SK-N-SH treated with all-trans-retinoic acid at 6 μM for 48 hours (cell line): ENCODE measurements around the gene LPP.

Source experiments
- ATAC-seq: fragments of 200-7000 bp; cut with Tn5 transposase; 3 replicates; pipeline ENCODE4 v1.9.1; 2020; ENCODE audit warnings: mild to moderate bottlenecking, moderate library complexity
- ARNTL ChIP-seq: fragments of 450-650 bp; formaldehyde crosslinking; IDR thresholded peaks from 2 replicates; pipeline ENCODE4 v1.5.0; 2020; ENCODE audit warnings: low read depth, mild to moderate bottlenecking, moderate library complexity, borderline replicate concordance
- BACH2 ChIP-seq: fragments of 250-450 bp; sonication (Bioruptor Pico); IDR thresholded peaks from 2 replicates; pipeline ENCODE4 v1.9.0; 2021; ENCODE audit warnings: mild to moderate bottlenecking, borderline replicate concordance
- CSDC2 ChIP-seq: fragments of 250-450 bp; sonication (Bioruptor Pico); IDR thresholded peaks from 2 replicates; pipeline ENCODE4 v1.5.0; 2020; ENCODE audit warnings: mild to moderate bottlenecking, moderate library complexity
- ESRRG ChIP-seq: fragments of 250-450 bp; sonication (Bioruptor Pico); IDR thresholded peaks from 2 replicates; pipeline ENCODE4 v1.6.1; 2021; ENCODE audit warnings: mild to moderate bottlenecking
- GLIS3 ChIP-seq: fragments of 250-450 bp; sonication (Bioruptor Pico); IDR thresholded peaks from 2 replicates; pipeline ENCODE4 v1.5.0; 2020; ENCODE audit warnings: mild to moderate bottlenecking, moderate library complexity
- ISL1 ChIP-seq: fragments of 250-450 bp; sonication (Bioruptor Pico); IDR thresholded peaks from 2 replicates; pipeline ENCODE4 v2.1.2; 2022; ENCODE audit warnings: mild to moderate bottlenecking, moderate library complexity
- OSR1 ChIP-seq: fragments of 250-450 bp; sonication (Bioruptor Pico); IDR thresholded peaks from 2 replicates; pipeline ENCODE4 v1.8.0; 2022; ENCODE audit warnings: moderate library complexity, mild to moderate bottlenecking, inconsistent platforms
- PPARA ChIP-seq: fragments of 250-450 bp; sonication (Bioruptor Pico); IDR thresholded peaks from 2 replicates; pipeline ENCODE4 v1.5.0; 2020; ENCODE audit warnings: mild to moderate bottlenecking, borderline replicate concordance
- RARB ChIP-seq: fragments of 250-450 bp; sonication (Bioruptor Pico); IDR thresholded peaks from 2 replicates; pipeline ENCODE4 v1.8.0; 2021; ENCODE audit warnings: mild to moderate bottlenecking, moderate library complexity
- SNAI2 ChIP-seq: fragments of 250-450 bp; sonication (Bioruptor Pico); IDR thresholded peaks from 2 replicates; pipeline ENCODE4 v1.5.0; 2020; ENCODE audit warnings: mild to moderate bottlenecking, moderate library complexity
- TCF4 ChIP-seq: fragments of 250-450 bp; sonication (Bioruptor Pico); IDR thresholded peaks from 2 replicates; pipeline ENCODE4 v1.8.0; 2021; ENCODE audit warnings: mild to moderate bottlenecking, moderate library complexity, borderline replicate concordance
- TOX ChIP-seq: fragments of 250-450 bp; sonication (Bioruptor Pico); IDR thresholded peaks from 2 replicates; pipeline ENCODE4 v1.8.0; 2021; ENCODE audit warnings: mild to moderate bottlenecking, moderate library complexity, borderline replicate concordance
- ZC3H10 ChIP-seq: fragments of 250-450 bp; sonication (Bioruptor Pico); IDR thresholded peaks from 2 replicates; pipeline ENCODE4 v1.5.1; 2021; ENCODE audit warnings: mild to moderate bottlenecking, moderate library complexity
- ZFP3 ChIP-seq: fragments of 250-450 bp; sonication (Bioruptor Pico); IDR thresholded peaks from 2 replicates; pipeline ENCODE4 v1.5.0; 2020; ENCODE audit warnings: mild to moderate bottlenecking, moderate library complexity
- ZFP30 ChIP-seq: fragments of 450-650 bp; formaldehyde crosslinking; IDR thresholded peaks from 2 replicates; pipeline ENCODE4 v1.5.0; 2022; ENCODE audit warnings: mild to moderate bottlenecking, moderate library complexity
- ZNF565 ChIP-seq: fragments of 450-650 bp; formaldehyde crosslinking; conservative IDR thresholded peaks from 2 replicates; pipeline ENCODE4 v1.5.0; 2020; ENCODE audit warnings: low read depth, mild to moderate bottlenecking, moderate library complexity
- ZNF70 ChIP-seq: fragments of 450-650 bp; formaldehyde crosslinking; IDR thresholded peaks from 2 replicates; pipeline ENCODE4 v1.5.0; 2020; ENCODE audit warnings: mild to moderate bottlenecking, moderate library complexity
- ZNF8 ChIP-seq: fragments of 450-650 bp; formaldehyde crosslinking; IDR thresholded peaks from 2 replicates; pipeline ENCODE4 v1.5.0; 2020; ENCODE audit warnings: mild to moderate bottlenecking, moderate library complexity
- TF ChIP-seq, protein P1 (sequence below): fragments of 250-450 bp; sonication (Bioruptor Pico); IDR thresholded peaks from 2 replicates; pipeline ENCODE4 v1.8.0; 2020; ENCODE audit warnings: mild to moderate bottlenecking, moderate library complexity, borderline replicate concordance
- TF ChIP-seq, protein P2 (sequence below): fragments of 250-450 bp; sonication (Bioruptor Pico); IDR thresholded peaks from 2 replicates; pipeline ENCODE4 v1.5.0; 2020; ENCODE audit warnings: mild to moderate bottlenecking, moderate library complexity
- TF ChIP-seq, protein P3 (sequence below): fragments of 250-450 bp; sonication (Bioruptor Pico); IDR thresholded peaks from 2 replicates; pipeline ENCODE4 v1.5.1; 2021; ENCODE audit warnings: mild to moderate bottlenecking, moderate library complexity
- TF ChIP-seq, protein P4 (sequence below): fragments of 250-450 bp; sonication (Bioruptor Pico); IDR thresholded peaks from 2 replicates; pipeline ENCODE4 v1.8.0; 2021; ENCODE audit warnings: low read depth, mild to moderate bottlenecking, moderate library complexity, borderline replicate concordance
- TF ChIP-seq, protein P5 (sequence below): fragments of 250-450 bp; sonication (Bioruptor Pico); IDR thresholded peaks from 2 replicates; pipeline ENCODE4 v1.5.1; 2020; ENCODE audit warnings: low read depth, mild to moderate bottlenecking, moderate library complexity

The LPP gene

DNA sequence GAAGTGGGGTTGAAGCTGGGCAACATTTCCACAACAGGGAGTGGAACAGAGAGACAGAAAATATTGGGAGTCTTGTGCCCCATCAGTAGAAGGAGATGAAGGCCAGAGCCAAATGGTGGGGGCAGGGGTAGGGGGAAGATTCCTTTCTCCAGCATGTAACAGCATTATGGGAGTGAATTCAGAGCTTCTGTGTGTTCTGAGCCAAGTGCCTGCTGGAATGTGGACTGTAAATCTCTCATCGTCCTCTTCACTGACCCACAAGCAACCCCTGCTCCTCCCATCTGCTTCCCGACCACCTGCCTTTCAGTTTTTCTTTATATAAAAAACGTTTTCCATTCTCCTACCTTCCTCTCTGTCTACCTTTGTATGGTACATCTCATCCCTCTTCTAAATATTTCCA, 673.6 kb downstream of the LPP start:
- no peak for TF ChIP-seq BACH2
- no peak for TF ChIP-seq ZFP3 (CRISPR knock-in tag)
- no peak for TF ChIP-seq RARB (CRISPR knock-in tag)
- TF ChIP-seq ZC3H10 (CRISPR knock-in tag): no peak
- TF ChIP-seq SNAI2 (CRISPR knock-in tag): no peak
- no peak for TF ChIP-seq ESRRG (CRISPR knock-in tag)
- ATAC-seq: peak; percentile 38; the same call in 2 of the 3 replicates

DNA sequence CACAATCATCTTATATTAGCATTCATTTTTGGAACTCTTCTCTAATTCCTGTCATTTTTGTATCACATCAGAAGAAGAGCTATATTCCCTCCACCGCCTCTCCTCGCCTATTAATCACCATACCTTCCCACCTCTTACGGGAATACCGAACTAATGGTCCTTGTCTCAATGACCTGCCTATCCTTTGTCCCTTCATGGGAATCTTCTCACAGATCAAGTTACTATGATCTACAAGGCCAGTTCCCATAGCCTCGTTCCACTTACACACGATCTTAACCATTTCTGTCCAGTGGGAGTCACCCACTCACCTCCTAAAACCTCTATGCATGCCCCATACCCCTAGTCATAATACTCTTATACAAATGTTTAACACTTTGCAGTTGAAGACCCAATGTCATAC, 675.2 kb downstream of the LPP start:
- ATAC-seq: no peak
- TF ChIP-seq, protein P1, sequence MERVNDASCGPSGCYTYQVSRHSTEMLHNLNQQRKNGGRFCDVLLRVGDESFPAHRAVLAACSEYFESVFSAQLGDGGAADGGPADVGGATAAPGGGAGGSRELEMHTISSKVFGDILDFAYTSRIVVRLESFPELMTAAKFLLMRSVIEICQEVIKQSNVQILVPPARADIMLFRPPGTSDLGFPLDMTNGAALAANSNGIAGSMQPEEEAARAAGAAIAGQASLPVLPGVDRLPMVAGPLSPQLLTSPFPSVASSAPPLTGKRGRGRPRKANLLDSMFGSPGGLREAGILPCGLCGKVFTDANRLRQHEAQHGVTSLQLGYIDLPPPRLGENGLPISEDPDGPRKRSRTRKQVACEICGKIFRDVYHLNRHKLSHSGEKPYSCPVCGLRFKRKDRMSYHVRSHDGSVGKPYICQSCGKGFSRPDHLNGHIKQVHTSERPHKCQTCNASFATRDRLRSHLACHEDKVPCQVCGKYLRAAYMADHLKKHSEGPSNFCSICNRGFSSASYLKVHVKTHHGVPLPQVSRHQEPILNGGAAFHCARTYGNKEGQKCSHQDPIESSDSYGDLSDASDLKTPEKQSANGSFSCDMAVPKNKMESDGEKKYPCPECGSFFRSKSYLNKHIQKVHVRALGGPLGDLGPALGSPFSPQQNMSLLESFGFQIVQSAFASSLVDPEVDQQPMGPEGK (CRISPR knock-in tag): no peak
- TF ChIP-seq TCF4: no peak
- TF ChIP-seq RARB (CRISPR knock-in tag): no peak
- TF ChIP-seq PPARA (CRISPR knock-in tag): no peak
- TF ChIP-seq TOX (CRISPR knock-in tag): no peak
- TF ChIP-seq ISL1 (CRISPR knock-in tag): no peak
- no peak for TF ChIP-seq ESRRG (CRISPR knock-in tag)
- TF ChIP-seq, protein P2, sequence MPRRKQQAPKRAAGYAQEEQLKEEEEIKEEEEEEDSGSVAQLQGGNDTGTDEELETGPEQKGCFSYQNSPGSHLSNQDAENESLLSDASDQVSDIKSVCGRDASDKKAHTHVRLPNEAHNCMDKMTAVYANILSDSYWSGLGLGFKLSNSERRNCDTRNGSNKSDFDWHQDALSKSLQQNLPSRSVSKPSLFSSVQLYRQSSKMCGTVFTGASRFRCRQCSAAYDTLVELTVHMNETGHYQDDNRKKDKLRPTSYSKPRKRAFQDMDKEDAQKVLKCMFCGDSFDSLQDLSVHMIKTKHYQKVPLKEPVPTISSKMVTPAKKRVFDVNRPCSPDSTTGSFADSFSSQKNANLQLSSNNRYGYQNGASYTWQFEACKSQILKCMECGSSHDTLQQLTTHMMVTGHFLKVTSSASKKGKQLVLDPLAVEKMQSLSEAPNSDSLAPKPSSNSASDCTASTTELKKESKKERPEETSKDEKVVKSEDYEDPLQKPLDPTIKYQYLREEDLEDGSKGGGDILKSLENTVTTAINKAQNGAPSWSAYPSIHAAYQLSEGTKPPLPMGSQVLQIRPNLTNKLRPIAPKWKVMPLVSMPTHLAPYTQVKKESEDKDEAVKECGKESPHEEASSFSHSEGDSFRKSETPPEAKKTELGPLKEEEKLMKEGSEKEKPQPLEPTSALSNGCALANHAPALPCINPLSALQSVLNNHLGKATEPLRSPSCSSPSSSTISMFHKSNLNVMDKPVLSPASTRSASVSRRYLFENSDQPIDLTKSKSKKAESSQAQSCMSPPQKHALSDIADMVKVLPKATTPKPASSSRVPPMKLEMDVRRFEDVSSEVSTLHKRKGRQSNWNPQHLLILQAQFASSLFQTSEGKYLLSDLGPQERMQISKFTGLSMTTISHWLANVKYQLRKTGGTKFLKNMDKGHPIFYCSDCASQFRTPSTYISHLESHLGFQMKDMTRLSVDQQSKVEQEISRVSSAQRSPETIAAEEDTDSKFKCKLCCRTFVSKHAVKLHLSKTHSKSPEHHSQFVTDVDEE (CRISPR knock-in tag): no peak
- TF ChIP-seq GLIS3 (CRISPR knock-in tag): no peak

DNA sequence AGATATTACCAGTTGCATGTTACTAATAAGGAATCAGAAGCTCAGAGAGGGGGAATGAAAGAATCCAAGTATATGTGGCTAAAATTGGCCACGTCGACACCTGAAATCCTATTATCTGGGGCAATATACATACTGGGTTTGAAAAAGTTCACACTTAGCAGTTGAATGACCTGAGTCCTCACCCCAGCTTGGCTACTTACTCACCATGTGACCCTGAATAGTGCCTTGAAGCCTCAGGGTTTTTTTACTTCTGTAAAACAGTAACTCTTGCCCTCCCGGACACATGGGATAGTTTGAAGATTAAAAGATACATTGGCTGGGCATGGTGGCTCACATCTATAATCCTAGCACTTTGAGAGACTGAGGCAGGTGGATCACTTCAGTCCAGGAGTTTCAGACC, 675.6 kb downstream of the LPP start:
- no peak for TF ChIP-seq PPARA (CRISPR knock-in tag)
- TF ChIP-seq, protein P3, sequence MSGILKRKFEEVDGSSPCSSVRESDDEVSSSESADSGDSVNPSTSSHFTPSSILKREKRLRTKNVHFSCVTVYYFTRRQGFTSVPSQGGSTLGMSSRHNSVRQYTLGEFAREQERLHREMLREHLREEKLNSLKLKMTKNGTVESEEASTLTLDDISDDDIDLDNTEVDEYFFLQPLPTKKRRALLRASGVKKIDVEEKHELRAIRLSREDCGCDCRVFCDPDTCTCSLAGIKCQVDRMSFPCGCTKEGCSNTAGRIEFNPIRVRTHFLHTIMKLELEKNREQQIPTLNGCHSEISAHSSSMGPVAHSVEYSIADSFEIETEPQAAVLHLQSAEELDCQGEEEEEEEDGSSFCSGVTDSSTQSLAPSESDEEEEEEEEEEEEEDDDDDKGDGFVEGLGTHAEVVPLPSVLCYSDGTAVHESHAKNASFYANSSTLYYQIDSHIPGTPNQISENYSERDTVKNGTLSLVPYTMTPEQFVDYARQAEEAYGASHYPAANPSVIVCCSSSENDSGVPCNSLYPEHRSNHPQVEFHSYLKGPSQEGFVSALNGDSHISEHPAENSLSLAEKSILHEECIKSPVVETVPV (CRISPR knock-in tag): no peak
- TF ChIP-seq, protein P4, sequence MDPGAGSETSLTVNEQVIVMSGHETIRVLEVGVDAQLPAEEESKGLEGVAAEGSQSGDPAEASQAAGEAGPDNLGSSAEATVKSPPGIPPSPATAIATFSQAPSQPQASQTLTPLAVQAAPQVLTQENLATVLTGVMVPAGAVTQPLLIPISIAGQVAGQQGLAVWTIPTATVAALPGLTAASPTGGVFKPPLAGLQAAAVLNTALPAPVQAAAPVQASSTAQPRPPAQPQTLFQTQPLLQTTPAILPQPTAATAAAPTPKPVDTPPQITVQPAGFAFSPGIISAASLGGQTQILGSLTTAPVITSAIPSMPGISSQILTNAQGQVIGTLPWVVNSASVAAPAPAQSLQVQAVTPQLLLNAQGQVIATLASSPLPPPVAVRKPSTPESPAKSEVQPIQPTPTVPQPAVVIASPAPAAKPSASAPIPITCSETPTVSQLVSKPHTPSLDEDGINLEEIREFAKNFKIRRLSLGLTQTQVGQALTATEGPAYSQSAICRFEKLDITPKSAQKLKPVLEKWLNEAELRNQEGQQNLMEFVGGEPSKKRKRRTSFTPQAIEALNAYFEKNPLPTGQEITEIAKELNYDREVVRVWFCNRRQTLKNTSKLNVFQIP (CRISPR knock-in tag): no peak
- TF ChIP-seq, all 23 proteins: peak for 0
- no peak for ATAC-seq

DNA sequence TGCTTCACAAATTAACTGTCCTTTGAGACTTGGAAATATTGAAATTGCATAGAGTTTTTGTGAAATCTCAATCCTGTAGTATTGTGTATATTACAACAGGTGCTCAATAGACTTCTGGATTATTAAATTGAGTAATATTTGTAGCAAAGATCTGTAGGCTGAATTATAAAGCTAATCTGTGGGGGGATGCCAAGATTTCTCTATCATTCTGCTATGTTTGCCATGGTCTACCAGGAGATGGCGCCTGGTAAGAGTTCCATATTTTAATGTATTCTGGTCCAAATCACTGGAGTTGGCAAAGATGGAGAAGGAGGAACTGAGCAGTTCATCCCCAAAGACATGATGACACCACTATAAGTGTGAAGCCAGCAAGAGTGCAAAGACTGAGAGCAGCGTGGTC, 676.9 kb downstream of the LPP start:
- TF ChIP-seq ZNF70 (CRISPR knock-in tag) (no peak), SNAI2 (CRISPR knock-in tag) (no peak), ISL1 (CRISPR knock-in tag) (no peak), GLIS3 (CRISPR knock-in tag) (no peak), ZFP30 (CRISPR knock-in tag) (no peak), ZNF8 (no peak), CSDC2 (CRISPR knock-in tag) (no peak), BACH2 (no peak), OSR1 (CRISPR knock-in tag) (no peak), ZC3H10 (CRISPR knock-in tag) (no peak), ARNTL (CRISPR knock-in tag) (no peak), RARB (CRISPR knock-in tag) (no peak), ZFP3 (CRISPR knock-in tag) (no peak), TOX (CRISPR knock-in tag) (no peak), ZNF565 (no peak)
- TF ChIP-seq, protein P4 (CRISPR knock-in tag): no peak
- TF ChIP-seq, protein P1 (CRISPR knock-in tag): no peak
- TF ChIP-seq, protein P5, sequence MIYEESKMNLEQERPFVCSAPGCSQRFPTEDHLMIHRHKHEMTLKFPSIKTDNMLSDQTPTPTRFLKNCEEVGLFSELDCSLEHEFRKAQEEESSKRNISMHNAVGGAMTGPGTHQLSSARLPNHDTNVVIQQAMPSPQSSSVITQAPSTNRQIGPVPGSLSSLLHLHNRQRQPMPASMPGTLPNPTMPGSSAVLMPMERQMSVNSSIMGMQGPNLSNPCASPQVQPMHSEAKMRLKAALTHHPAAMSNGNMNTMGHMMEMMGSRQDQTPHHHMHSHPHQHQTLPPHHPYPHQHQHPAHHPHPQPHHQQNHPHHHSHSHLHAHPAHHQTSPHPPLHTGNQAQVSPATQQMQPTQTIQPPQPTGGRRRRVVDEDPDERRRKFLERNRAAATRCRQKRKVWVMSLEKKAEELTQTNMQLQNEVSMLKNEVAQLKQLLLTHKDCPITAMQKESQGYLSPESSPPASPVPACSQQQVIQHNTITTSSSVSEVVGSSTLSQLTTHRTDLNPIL: no peak
- TF ChIP-seq, all 23 proteins: peak for 0
- ATAC-seq: peak; percentile 30
